Kidney epithelial cell (primary cell): ENCODE measurements around the gene RBBP5. TPM values are rescaled to one million over a fixed set of nuclear protein-coding genes. Genes with fewer than 3 reads are reported as not detected.

ENCODE experiments used
- DNase-seq: peaks from one replicate; pipeline ENCODE4 v3.0.0-alpha.2; 2010; ENCODE audit warnings: low read depth
- H3K27me3 ChIP-seq: 2 replicates; pipeline ENCODE4 v1.6.0; 2011; ENCODE audit warnings: low read length; ENCODE audit not compliant: control insufficient read depth, insufficient read depth
- H3K36me3 ChIP-seq: 2 replicates; pipeline ENCODE4 v1.5.1; 2011; ENCODE audit warnings: low read length; ENCODE audit not compliant: control insufficient read depth, insufficient read depth
- H3K4me3 ChIP-seq: 2 replicates; pipeline ENCODE4 v1.5.1; 2011; ENCODE audit warnings: low read depth, mild to moderate bottlenecking, control low read depth, low read length
- CTCF ChIP-seq: IDR thresholded peaks from 2 replicates; pipeline ENCODE4 v1.5.1; 2011; ENCODE audit warnings: mild to moderate bottlenecking, moderate library complexity, low read length, control low read depth, inconsistent platforms; ENCODE audit not compliant: insufficient read depth, poor library complexity, severe bottlenecking
- total RNA-seq: library from RNA; depleted of rRNA; stranded (reverse); fragments of >200 nt; gene quantifications from 2 replicates; pipeline ENCODE4 v1.2.3, GENCODE V29; 2015

Gene RBBP5
- total RNA-seq, 1 donor from 2014 or later = 15.4 TPM

- Histone ChIP-seq H3K4me3 (no peak overlapping the region), H3K36me3 (peaks cover 4% of the 10 kb centered on the region)
- no peak for TF ChIP-seq CTCF
Measured at GRCh38 chr1:205108464-205108863, 13.3 kb downstream of the RBBP5 start.

GRCh38 chr1:205107327-205107726 lies 14.5 kb downstream of the RBBP5 start:
- Histone ChIP-seq H3K27me3 (no peaks in the 10 kb centered on the region), H3K4me3 (no peak overlapping the region), H3K36me3 (peaks cover 4% of the 10 kb centered on the region)
- no peak for TF ChIP-seq CTCF
- DNase-seq = no peak

More at GRCh38 chr1:205108464-205108863, 13.3 kb downstream of the RBBP5 start:
- H3K27me3 ChIP-seq = no peaks in the 10 kb centered on the region
- DNase-seq = no peak

GRCh38 chr1:205102404-205102803 lies 19.4 kb downstream of the RBBP5 start:
- TF ChIP-seq CTCF = no peak
- Histone ChIP-seq H3K27me3 (no peaks in the 10 kb centered on the region), H3K36me3 (peaks cover 4% of the 10 kb centered on the region), H3K4me3 (no peak overlapping the region)
- DNase-seq = no peak

- no peak for TF ChIP-seq CTCF
- H3K27me3 ChIP-seq = no peaks in the 10 kb centered on the region
- H3K36me3 ChIP-seq = no peaks in the 10 kb centered on the region
- no peak overlapping the region for H3K4me3 ChIP-seq
- DNase-seq = no peak
Measured at GRCh38 chr1:205098242-205098641, 23.5 kb downstream of the RBBP5 start.

GRCh38 chr1:205095422-205095821 lies 26.4 kb downstream of the RBBP5 start:
- DNase-seq = no peak
- Histone ChIP-seq H3K27me3 (no peaks in the 10 kb centered on the region), H3K4me3 (no peak overlapping the region), H3K36me3 (no peaks in the 10 kb centered on the region)
- no peak for TF ChIP-seq CTCF

GRCh38 chr1:205091043-205091740 lies 30.6 kb downstream of the RBBP5 start:
- H3K4me3 ChIP-seq = no peak overlapping the region
- no peak for TF ChIP-seq CTCF
- no peaks in the 10 kb centered on the region for H3K36me3 ChIP-seq
- no peaks in the 10 kb centered on the region for H3K27me3 ChIP-seq
- DNase-seq = no peak
